GM19467 (cell line): Measurements from ENCODE around the gene CFAP97D2.
"Not testable (repeated sequence)": the region's sequence is repeated elsewhere in the genome, so short reads cannot be mapped to it uniquely, and the experiment has no call there.

Experiments
- ATAC-seq: cut with Tn5 transposase; IDR thresholded peaks from one replicate; pipeline ENCODE4 v1.9.1; 2021; ENCODE audit warnings: mild to moderate bottlenecking, moderate library complexity; ENCODE audit not compliant: unreplicated experiment

CFAP97D2 gene

GRCh38 chr13:114155926-114156883 lies 22.9 kb upstream of the CFAP97D2 start:
- no peak for ATAC-seq

GRCh38 chr13:114157869-114158495 lies 21.1 kb upstream of the CFAP97D2 start:
- no peak for ATAC-seq

- ATAC-seq, result not testable (repeated sequence)
Observed at GRCh38 chr13:114158869-114159666, 20.0 kb upstream of the CFAP97D2 start.

GRCh38 chr13:114161028-114161556 lies 18.0 kb upstream of the CFAP97D2 start:
- ATAC-seq, result no peak

GRCh38 chr13:114161644-114162532 lies 17.2 kb upstream of the CFAP97D2 start:
- ATAC-seq, result no peak

- no peak for ATAC-seq
Observed at GRCh38 chr13:114162533-114162922, 16.5 kb upstream of the CFAP97D2 start.

- no peak for ATAC-seq
Observed at GRCh38 chr13:114164053-114164452, 15.0 kb upstream of the CFAP97D2 start.

GRCh38 chr13:114164681-114165429 lies 14.2 kb upstream of the CFAP97D2 start:
- no peak for ATAC-seq

- ATAC-seq, result no peak
Observed at GRCh38 chr13:114166381-114167131, 12.5 kb upstream of the CFAP97D2 start.

- ATAC-seq, result no peak
Observed at GRCh38 chr13:114167426-114167825, 11.6 kb upstream of the CFAP97D2 start.

GRCh38 chr13:114167885-114168284 lies 11.2 kb upstream of the CFAP97D2 start:
- no peak for ATAC-seq

GRCh38 chr13:114173272-114173671 lies 5.8 kb upstream of the CFAP97D2 start:
- ATAC-seq, result no peak

- no peak for ATAC-seq
Observed at GRCh38 chr13:114173745-114174144, 5.3 kb upstream of the CFAP97D2 start.

GRCh38 chr13:114174529-114174961 lies 4.5 kb upstream of the CFAP97D2 start:
- no peak for ATAC-seq

GRCh38 chr13:114176359-114176902 lies 2.6 kb upstream of the CFAP97D2 start:
- not testable (repeated sequence) for ATAC-seq

GRCh38 chr13:114177245-114178010 lies 1.6 kb upstream of the CFAP97D2 start:
- no peak for ATAC-seq

- ATAC-seq, result no peak
Observed at GRCh38 chr13:114185182-114185971, 6.3 kb downstream of the CFAP97D2 start.
